GM12878 (cell line): ENCODE results near the gene HS3ST3B1. TPM values are rescaled to one million over a fixed set of nuclear protein-coding genes. Genes with fewer than 3 reads are reported as not detected.
A peak's percentile ranks its signal among the peaks of the same experiment; 100 is the strongest.

Source experiments
- CREM ChIP-seq: IDR thresholded peaks from 2 replicates; pipeline ENCODE4 v1.6.1; 2014; ENCODE audit warnings: antibody characterized with exemption, low read depth
- FOS ChIP-seq: IDR thresholded peaks from 3 replicates; pipeline ENCODE4 v1.6.1; 2011; ENCODE audit warnings: borderline replicate concordance; ENCODE audit not compliant: insufficient read length; ENCODE audit errors: extremely low read depth
- POLR2A ChIP-seq: IDR thresholded peaks from 2 replicates; pipeline ENCODE4 v1.6.1; 2011; ENCODE audit warnings: low read depth, mild to moderate bottlenecking, low read length
- ZSCAN29 ChIP-seq: fragments of 450-650 bp; IDR thresholded peaks from 2 replicates; pipeline ENCODE4 v1.6.1; 2017; ENCODE audit warnings: mild to moderate bottlenecking, moderate library complexity
- polyA plus RNA-seq, 11 experiments: library from polyadenylated mRNA; depleted of rRNA in 4 of 11; unstranded in 6 of 11; stranded (reverse) in 5 of 11; fragments of >200 nt; fragmentation: Nextera tagmentation in 4 of 11; fragmentation: Illumina TruSeq in 1 of 11; extraction: Ambion mirVana in 4 of 11; extraction: Trizol in 1 of 11; gene quantifications; 1 replicate in 1 of 11; 2 replicates in 10 of 11; pipeline versions ENCODE4 v1.2.1 to v1.2.3, GENCODE V29; 2011 to 2016; ENCODE audit warnings: inconsistent platforms in 2 of 11, missing spikeins in 2 of 11, low read depth in 1 of 11
- total RNA-seq, 4 experiments: library from RNA; depleted of rRNA in 3 of 4; stranded (reverse); fragments of >200 nt in 3 of 4; fragmentation: Illumina TruSeq in 1 of 4; extraction: Trizol in 1 of 4; gene quantifications; 2 replicates each; pipeline versions ENCODE4 v1.2.1 to v1.2.3, GENCODE V29; 2013 to 2021
- TF ChIP-seq, protein P1 (sequence below), 3 experiments: IDR thresholded peaks in 2 of 3; conservative IDR thresholded peaks in 1 of 3; 2 replicates each; pipeline ENCODE4 v1.5.1; 2011; ENCODE audit warnings: low read depth in 3 of 3, low read length in 3 of 3, mild to moderate bottlenecking in 3 of 3, control low read depth in 2 of 3, moderate library complexity in 2 of 3, inconsistent platforms in 1 of 3, mixed read lengths in 1 of 3; ENCODE audit not compliant: control insufficient read depth in 2 of 3, insufficient read depth in 1 of 3; ENCODE audit errors: extremely low read depth in 1 of 3
- TF ChIP-seq, protein P2 (sequence below): fragments of 450-650 bp; IDR thresholded peaks from 2 replicates; pipeline ENCODE4 v1.6.1; 2017; ENCODE audit warnings: mild to moderate bottlenecking, moderate library complexity
- TF ChIP-seq, protein P3 (sequence below): fragments of 450-650 bp; IDR thresholded peaks from 2 replicates; pipeline ENCODE4 v1.6.1; 2018; ENCODE audit warnings: borderline replicate concordance, mild to moderate bottlenecking; ENCODE audit not compliant: partially characterized antibody

Gene HS3ST3B1
- total and polyA plus RNA-seq, 10 of the 15 experiments (the other 5 are each of a cell fraction or from before 2014, with no cell fraction given) = 0.03 to 0.14 (median 0.06) TPM; not detected in 3

DNA sequence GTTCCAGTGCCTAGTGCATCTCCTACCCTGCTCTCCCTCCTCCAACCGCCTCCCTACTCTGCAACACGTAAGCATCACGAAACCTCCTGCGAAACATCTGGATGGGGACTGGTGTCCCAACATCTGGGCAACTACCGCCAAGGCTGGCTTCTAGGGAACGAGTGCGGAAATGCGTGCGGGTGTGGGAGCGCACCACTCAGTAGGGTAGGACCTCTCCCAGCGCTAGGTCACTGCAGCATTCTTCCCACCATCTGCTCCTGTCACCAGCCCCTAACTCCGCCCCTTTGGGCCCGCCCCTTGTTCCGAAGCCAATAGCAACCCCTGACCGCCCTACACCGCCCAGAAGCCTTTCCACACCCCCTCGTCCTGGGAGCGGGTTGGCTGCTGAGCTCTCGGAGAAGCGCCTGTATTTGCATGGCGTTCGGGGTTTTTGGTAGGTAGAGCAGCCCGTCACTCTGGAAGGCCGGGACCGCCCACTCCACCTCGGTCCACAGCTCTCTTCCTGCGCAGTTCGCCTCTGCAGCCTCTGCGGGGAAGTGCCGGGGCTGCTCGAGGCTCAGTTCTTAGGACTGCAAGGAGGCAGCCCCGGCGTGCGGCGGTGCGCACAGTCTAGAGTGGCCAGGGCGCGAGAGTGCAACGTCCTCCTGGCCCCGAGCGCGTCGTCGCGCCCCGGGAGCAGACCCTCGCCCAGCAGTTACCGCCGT, at the start of gene HS3ST3B1 (continued):
- TF ChIP-seq, protein P1, sequence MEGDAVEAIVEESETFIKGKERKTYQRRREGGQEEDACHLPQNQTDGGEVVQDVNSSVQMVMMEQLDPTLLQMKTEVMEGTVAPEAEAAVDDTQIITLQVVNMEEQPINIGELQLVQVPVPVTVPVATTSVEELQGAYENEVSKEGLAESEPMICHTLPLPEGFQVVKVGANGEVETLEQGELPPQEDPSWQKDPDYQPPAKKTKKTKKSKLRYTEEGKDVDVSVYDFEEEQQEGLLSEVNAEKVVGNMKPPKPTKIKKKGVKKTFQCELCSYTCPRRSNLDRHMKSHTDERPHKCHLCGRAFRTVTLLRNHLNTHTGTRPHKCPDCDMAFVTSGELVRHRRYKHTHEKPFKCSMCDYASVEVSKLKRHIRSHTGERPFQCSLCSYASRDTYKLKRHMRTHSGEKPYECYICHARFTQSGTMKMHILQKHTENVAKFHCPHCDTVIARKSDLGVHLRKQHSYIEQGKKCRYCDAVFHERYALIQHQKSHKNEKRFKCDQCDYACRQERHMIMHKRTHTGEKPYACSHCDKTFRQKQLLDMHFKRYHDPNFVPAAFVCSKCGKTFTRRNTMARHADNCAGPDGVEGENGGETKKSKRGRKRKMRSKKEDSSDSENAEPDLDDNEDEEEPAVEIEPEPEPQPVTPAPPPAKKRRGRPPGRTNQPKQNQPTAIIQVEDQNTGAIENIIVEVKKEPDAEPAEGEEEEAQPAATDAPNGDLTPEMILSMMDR (IDR thresholded peaks at IDR 0.05 in 2 of 3, conservative IDR thresholded peaks at IDR 0.05 in 1 of 3; ENCODE audit: control insufficient read depth in 2 of 3, extremely low read depth in 1 of 3, insufficient read depth in 1 of 3, low read depth in 3 of 3, low read length in 3 of 3) = no peak
- TF ChIP-seq FOS = no peak
- no peak for TF ChIP-seq ZSCAN29
- TF ChIP-seq, protein P2, sequence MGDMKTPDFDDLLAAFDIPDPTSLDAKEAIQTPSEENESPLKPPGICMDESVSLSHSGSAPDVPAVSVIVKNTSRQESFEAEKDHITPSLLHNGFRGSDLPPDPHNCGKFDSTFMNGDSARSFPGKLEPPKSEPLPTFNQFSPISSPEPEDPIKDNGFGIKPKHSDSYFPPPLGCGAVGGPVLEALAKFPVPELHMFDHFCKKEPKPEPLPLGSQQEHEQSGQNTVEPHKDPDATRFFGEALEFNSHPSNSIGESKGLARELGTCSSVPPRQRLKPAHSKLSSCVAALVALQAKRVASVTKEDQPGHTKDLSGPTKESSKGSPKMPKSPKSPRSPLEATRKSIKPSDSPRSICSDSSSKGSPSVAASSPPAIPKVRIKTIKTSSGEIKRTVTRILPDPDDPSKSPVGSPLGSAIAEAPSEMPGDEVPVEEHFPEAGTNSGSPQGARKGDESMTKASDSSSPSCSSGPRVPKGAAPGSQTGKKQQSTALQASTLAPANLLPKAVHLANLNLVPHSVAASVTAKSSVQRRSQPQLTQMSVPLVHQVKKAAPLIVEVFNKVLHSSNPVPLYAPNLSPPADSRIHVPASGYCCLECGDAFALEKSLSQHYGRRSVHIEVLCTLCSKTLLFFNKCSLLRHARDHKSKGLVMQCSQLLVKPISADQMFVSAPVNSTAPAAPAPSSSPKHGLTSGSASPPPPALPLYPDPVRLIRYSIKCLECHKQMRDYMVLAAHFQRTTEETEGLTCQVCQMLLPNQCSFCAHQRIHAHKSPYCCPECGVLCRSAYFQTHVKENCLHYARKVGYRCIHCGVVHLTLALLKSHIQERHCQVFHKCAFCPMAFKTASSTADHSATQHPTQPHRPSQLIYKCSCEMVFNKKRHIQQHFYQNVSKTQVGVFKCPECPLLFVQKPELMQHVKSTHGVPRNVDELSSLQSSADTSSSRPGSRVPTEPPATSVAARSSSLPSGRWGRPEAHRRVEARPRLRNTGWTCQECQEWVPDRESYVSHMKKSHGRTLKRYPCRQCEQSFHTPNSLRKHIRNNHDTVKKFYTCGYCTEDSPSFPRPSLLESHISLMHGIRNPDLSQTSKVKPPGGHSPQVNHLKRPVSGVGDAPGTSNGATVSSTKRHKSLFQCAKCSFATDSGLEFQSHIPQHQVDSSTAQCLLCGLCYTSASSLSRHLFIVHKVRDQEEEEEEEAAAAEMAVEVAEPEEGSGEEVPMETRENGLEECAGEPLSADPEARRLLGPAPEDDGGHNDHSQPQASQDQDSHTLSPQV = no peak
- peak; percentile 58 for TF ChIP-seq POLR2A
- TF ChIP-seq, protein P3, sequence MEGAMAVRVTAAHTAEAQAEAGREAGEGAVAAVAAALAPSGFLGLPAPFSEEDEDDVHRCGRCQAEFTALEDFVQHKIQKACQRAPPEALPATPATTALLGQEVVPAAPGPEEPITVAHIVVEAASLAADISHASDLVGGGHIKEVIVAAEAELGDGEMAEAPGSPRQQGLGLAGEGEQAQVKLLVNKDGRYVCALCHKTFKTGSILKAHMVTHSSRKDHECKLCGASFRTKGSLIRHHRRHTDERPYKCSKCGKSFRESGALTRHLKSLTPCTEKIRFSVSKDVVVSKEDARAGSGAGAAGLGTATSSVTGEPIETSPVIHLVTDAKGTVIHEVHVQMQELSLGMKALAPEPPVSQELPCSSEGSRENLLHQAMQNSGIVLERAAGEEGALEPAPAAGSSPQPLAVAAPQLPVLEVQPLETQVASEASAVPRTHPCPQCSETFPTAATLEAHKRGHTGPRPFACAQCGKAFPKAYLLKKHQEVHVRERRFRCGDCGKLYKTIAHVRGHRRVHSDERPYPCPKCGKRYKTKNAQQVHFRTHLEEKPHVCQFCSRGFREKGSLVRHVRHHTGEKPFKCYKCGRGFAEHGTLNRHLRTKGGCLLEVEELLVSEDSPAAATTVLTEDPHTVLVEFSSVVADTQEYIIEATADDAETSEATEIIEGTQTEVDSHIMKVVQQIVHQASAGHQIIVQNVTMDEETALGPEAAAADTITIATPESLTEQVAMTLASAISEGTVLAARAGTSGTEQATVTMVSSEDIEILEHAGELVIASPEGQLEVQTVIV = no peak
- TF ChIP-seq CREM = no peak
